Skeletal muscle satellite cell (primary cell): Measurements from ENCODE around the gene PIR.

Experiments used
- H3K27me3 ChIP-seq: 2 replicates; pipeline ENCODE4 v1.7.0; 2013; ENCODE audit warnings: low read length; ENCODE audit not compliant: control insufficient read depth, insufficient read depth
- H3K36me3 ChIP-seq: 2 replicates; pipeline ENCODE4 v1.7.0; 2013; ENCODE audit warnings: mild to moderate bottlenecking, control low read depth, low read length; ENCODE audit not compliant: insufficient read depth
- H3K4me1 ChIP-seq: 2 replicates; pipeline ENCODE4 v1.7.0; 2013; ENCODE audit warnings: low read length; ENCODE audit not compliant: control insufficient read depth, insufficient read depth
- H3K4me2 ChIP-seq: 2 replicates; pipeline ENCODE4 v1.7.0; 2013; ENCODE audit warnings: mild to moderate bottlenecking, low read length
- H3K4me3 ChIP-seq: 2 replicates; pipeline ENCODE4 v1.7.0; 2013; ENCODE audit warnings: low read length
- H3K9ac ChIP-seq: 2 replicates; pipeline ENCODE4 v1.7.0; 2013; ENCODE audit warnings: mild to moderate bottlenecking, low read depth, low read length, moderate library complexity
- H3K9me3 ChIP-seq: replicated peaks from 2 replicates; pipeline ENCODE4 v1.7.0; 2013; ENCODE audit warnings: mild to moderate bottlenecking, control low read depth, low read length

The PIR gene

GRCh38 chrX:15483891-15484290 is 9.2 kb downstream of the PIR start:
- Histone ChIP-seq H3K4me1 (no peaks in the 10 kb centered on the region), H3K4me2 (no peak overlapping the region), H3K36me3 (no peaks in the 10 kb centered on the region), H3K9ac (no peak overlapping the region), H3K4me3 (no peak overlapping the region), H3K9me3 (no peaks in the 10 kb centered on the region), H3K27me3 (no peaks in the 10 kb centered on the region)

GRCh38 chrX:15475486-15475885 is 17.6 kb downstream of the PIR start:
- H3K4me1 ChIP-seq: no peaks in the 10 kb centered on the region
- no peaks in the 10 kb centered on the region for H3K36me3 ChIP-seq
- H3K27me3 ChIP-seq: no peaks in the 10 kb centered on the region
- no peak overlapping the region for H3K4me3 ChIP-seq
- no peak overlapping the region for H3K4me2 ChIP-seq
- H3K9ac ChIP-seq: no peak overlapping the region
- H3K9me3 ChIP-seq: no peaks in the 10 kb centered on the region

GRCh38 chrX:15475021-15475420 is 18.1 kb downstream of the PIR start:
- H3K36me3 ChIP-seq: no peaks in the 10 kb centered on the region
- no peaks in the 10 kb centered on the region for H3K9me3 ChIP-seq
- no peak overlapping the region for H3K4me2 ChIP-seq
- H3K9ac ChIP-seq: no peak overlapping the region
- H3K4me3 ChIP-seq: no peak overlapping the region
- H3K4me1 ChIP-seq: no peaks in the 10 kb centered on the region
- H3K27me3 ChIP-seq: no peaks in the 10 kb centered on the region

- Histone ChIP-seq H3K4me1 (no peaks in the 10 kb centered on the region), H3K9ac (no peak overlapping the region), H3K36me3 (no peaks in the 10 kb centered on the region), H3K27me3 (no peaks in the 10 kb centered on the region), H3K4me2 (no peak overlapping the region), H3K9me3 (no peaks in the 10 kb centered on the region), H3K4me3 (no peak overlapping the region)
Measured at GRCh38 chrX:15474028-15474427, 19.1 kb downstream of the PIR start.

- Histone ChIP-seq H3K9ac (no peak overlapping the region), H3K36me3 (no peaks in the 10 kb centered on the region), H3K27me3 (no peaks in the 10 kb centered on the region), H3K4me2 (no peak overlapping the region), H3K9me3 (no peaks in the 10 kb centered on the region), H3K4me1 (no peaks in the 10 kb centered on the region), H3K4me3 (no peak overlapping the region)
Measured at GRCh38 chrX:15472531-15472930, 20.6 kb downstream of the PIR start.

GRCh38 chrX:15471028-15471427 is 22.1 kb downstream of the PIR start:
- no peak overlapping the region for H3K4me2 ChIP-seq
- no peaks in the 10 kb centered on the region for H3K4me1 ChIP-seq
- no peak overlapping the region for H3K9ac ChIP-seq
- H3K9me3 ChIP-seq: no peaks in the 10 kb centered on the region
- no peak overlapping the region for H3K4me3 ChIP-seq
- no peaks in the 10 kb centered on the region for H3K36me3 ChIP-seq
- no peaks in the 10 kb centered on the region for H3K27me3 ChIP-seq

- H3K9me3 ChIP-seq: no peaks in the 10 kb centered on the region
- H3K27me3 ChIP-seq: no peaks in the 10 kb centered on the region
- H3K4me3 ChIP-seq: no peak overlapping the region
- no peaks in the 10 kb centered on the region for H3K36me3 ChIP-seq
- H3K9ac ChIP-seq: no peak overlapping the region
- no peak overlapping the region for H3K4me2 ChIP-seq
- no peaks in the 10 kb centered on the region for H3K4me1 ChIP-seq
Measured at GRCh38 chrX:15469613-15470012, 23.5 kb downstream of the PIR start.

GRCh38 chrX:15468036-15468435 is 25.1 kb downstream of the PIR start:
- Histone ChIP-seq H3K9ac (no peak overlapping the region), H3K4me2 (no peak overlapping the region), H3K4me3 (no peak overlapping the region), H3K27me3 (no peaks in the 10 kb centered on the region), H3K36me3 (no peaks in the 10 kb centered on the region), H3K4me1 (no peaks in the 10 kb centered on the region), H3K9me3 (no peaks in the 10 kb centered on the region)

- no peak overlapping the region for H3K4me3 ChIP-seq
- no peaks in the 10 kb centered on the region for H3K9me3 ChIP-seq
- H3K36me3 ChIP-seq: no peaks in the 10 kb centered on the region
- H3K4me2 ChIP-seq: no peak overlapping the region
- no peaks in the 10 kb centered on the region for H3K27me3 ChIP-seq
- no peak overlapping the region for H3K9ac ChIP-seq
- H3K4me1 ChIP-seq: no peaks in the 10 kb centered on the region
Measured at GRCh38 chrX:15465896-15466651, 27.1 kb downstream of the PIR start.

- Histone ChIP-seq H3K4me2 (no peak overlapping the region), H3K27me3 (no peaks in the 10 kb centered on the region), H3K9me3 (no peaks in the 10 kb centered on the region), H3K36me3 (no peaks in the 10 kb centered on the region), H3K4me1 (no peaks in the 10 kb centered on the region), H3K9ac (no peak overlapping the region), H3K4me3 (no peak overlapping the region)
Measured at GRCh38 chrX:15465347-15465746, 27.8 kb downstream of the PIR start.

- no peaks in the 10 kb centered on the region for H3K36me3 ChIP-seq
- no peaks in the 10 kb centered on the region for H3K27me3 ChIP-seq
- H3K4me2 ChIP-seq: no peak overlapping the region
- H3K9ac ChIP-seq: no peak overlapping the region
- no peak overlapping the region for H3K4me3 ChIP-seq
- no peaks in the 10 kb centered on the region for H3K9me3 ChIP-seq
- no peaks in the 10 kb centered on the region for H3K4me1 ChIP-seq
Measured at GRCh38 chrX:15464704-15465103, 28.4 kb downstream of the PIR start.

- Histone ChIP-seq H3K9ac (no peak overlapping the region), H3K4me2 (no peak overlapping the region), H3K4me1 (no peaks in the 10 kb centered on the region), H3K36me3 (no peaks in the 10 kb centered on the region), H3K4me3 (no peak overlapping the region), H3K27me3 (no peaks in the 10 kb centered on the region), H3K9me3 (no peaks in the 10 kb centered on the region)
Measured at GRCh38 chrX:15451913-15452312, 41.2 kb downstream of the PIR start.
